Body of pancreas (tissue), 4 donors: ENCODE results near the gene MLLT10.

ENCODE experiments used
- CTCF ChIP-seq, 7 experiments: fragments of 450-650 bp in 4 of 7; fragments of 200-600 bp in 3 of 7; sonication (generic) in 3 of 7; IDR thresholded peaks; one replicate each; pipeline ENCODE4 v1.5.1; 2016 to 2019; ENCODE audit warnings: antibody characterized with exemption in 7 of 7
- POLR2A ChIP-seq, 3 donors: fragments of 450-650 bp; IDR thresholded peaks; one replicate each; pipeline ENCODE4 v1.6.1; 2016; ENCODE audit warnings: antibody characterized with exemption in 3 of 3, mild to moderate bottlenecking in 2 of 3

- TF ChIP-seq POLR2A (IDR thresholded peaks at IDR 0.05) (no peak), CTCF (IDR thresholded peaks at IDR 0.05) (no peak)
These were observed 194.6 kb downstream of the MLLT10 start for GRCh38 chr10:21728618-21729017.
